ENCODE results near the gene TBP.
A peak's percentile ranks its signal among the peaks of the same experiment; 100 is the strongest.

DNA sequence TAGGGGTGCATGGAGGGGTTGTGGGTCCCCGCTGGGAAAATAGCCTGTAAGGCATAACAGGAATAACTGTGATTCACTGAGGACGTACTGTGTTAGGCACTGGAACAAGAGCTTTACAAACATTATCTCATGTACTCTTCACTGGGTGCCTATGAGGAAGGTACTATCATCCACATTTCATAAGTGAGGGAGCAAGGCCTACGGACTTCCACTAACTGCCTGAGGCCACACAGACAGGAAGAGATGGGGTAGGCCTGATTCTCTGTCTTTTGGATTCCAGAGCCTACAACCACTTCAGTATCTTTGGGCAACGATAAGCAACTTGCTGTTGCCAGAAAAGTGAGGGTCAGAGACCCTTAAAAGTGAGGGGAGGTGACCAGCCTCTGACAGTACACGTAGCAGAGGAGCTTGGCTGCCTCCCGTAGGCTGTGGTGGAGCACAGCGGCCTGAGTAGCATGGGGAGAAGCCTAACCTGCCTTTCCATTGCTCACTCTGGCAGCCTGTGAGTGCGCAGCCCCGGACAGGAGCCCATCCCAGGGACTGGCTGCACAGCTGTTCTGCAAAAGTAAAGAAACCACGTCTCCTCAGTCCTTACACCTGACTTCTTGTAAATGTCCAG, 31.5 kb upstream of the TBP start:
- TF ChIP-seq, protein P1, sequence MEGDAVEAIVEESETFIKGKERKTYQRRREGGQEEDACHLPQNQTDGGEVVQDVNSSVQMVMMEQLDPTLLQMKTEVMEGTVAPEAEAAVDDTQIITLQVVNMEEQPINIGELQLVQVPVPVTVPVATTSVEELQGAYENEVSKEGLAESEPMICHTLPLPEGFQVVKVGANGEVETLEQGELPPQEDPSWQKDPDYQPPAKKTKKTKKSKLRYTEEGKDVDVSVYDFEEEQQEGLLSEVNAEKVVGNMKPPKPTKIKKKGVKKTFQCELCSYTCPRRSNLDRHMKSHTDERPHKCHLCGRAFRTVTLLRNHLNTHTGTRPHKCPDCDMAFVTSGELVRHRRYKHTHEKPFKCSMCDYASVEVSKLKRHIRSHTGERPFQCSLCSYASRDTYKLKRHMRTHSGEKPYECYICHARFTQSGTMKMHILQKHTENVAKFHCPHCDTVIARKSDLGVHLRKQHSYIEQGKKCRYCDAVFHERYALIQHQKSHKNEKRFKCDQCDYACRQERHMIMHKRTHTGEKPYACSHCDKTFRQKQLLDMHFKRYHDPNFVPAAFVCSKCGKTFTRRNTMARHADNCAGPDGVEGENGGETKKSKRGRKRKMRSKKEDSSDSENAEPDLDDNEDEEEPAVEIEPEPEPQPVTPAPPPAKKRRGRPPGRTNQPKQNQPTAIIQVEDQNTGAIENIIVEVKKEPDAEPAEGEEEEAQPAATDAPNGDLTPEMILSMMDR (CRISPR knock-in tag; IDR thresholded peaks at IDR 0.05): peak; percentile 52
- TF ChIP-seq EZH2 (conservative IDR thresholded peaks at IDR 0.05; ENCODE audit: low read depth, low read length): no peak
- TF ChIP-seq SP1 (IDR thresholded peaks at IDR 0.05): no peak
- TF ChIP-seq SP1 (CRISPR knock-in tag; IDR thresholded peaks at IDR 0.05): no peak
- no peak for TF ChIP-seq SIX1 (CRISPR knock-in tag; IDR thresholded peaks at IDR 0.05; ENCODE audit: borderline replicate concordance)

All from HepG2 (cell line).